Gastroesophageal sphincter (tissue), 3 donors: Measurements from ENCODE around the gene EPB41L4A.

Experiments
- CTCF ChIP-seq, 4 experiments: fragments of 200-600 bp in 2 of 4; fragments of 450-650 bp in 2 of 4; sonication (generic) in 1 of 4; IDR thresholded peaks; one replicate each; pipeline ENCODE4 v1.5.1; 2017 to 2019; ENCODE audit warnings: antibody characterized with exemption in 4 of 4, mild to moderate bottlenecking in 2 of 4, moderate library complexity in 2 of 4
- POLR2A ChIP-seq, 2 donors: fragments of 450-650 bp; IDR thresholded peaks; one replicate each; pipeline ENCODE4 v1.6.1; 2017; ENCODE audit warnings: antibody characterized with exemption in 2 of 2, mild to moderate bottlenecking in 2 of 2, moderate library complexity in 1 of 2
- POLR2AphosphoS5 ChIP-seq: sonication (generic); formaldehyde crosslinking; IDR thresholded peaks from one replicate; pipeline ENCODE4 v1.6.1; 2017; ENCODE audit warnings: antibody characterized with exemption

- TF ChIP-seq CTCF (IDR thresholded peaks at IDR 0.05) (no peak), POLR2A (IDR thresholded peaks at IDR 0.05) (no peak), POLR2AphosphoS5 (no peak)
Measured at GRCh38 chr5:112317866-112318265, 101.2 kb downstream of the EPB41L4A start.
